ENCODE data around the gene CHAD. TPM values are rescaled to one million over a fixed set of nuclear protein-coding genes. Genes with fewer than 3 reads are reported as not detected.

The CHAD gene
- total and polyA plus RNA-seq, 2 of the 13 experiments (the other 11 are each of a cell fraction or from before 2014, with no cell fraction given), result 1.4 TPM; not detected in 1

GRCh38 chr17:50488880-50489279 lies 20.2 kb upstream of the CHAD start (continued):
- no peak for TF ChIP-seq AHDC1 (CRISPR knock-in tag; IDR thresholded peaks at IDR 0.05; ENCODE audit: borderline replicate concordance)

GRCh38 chr17:50487213-50488096 lies 18.8 kb upstream of the CHAD start:
- H3K9ac ChIP-seq (ENCODE audit: insufficient read depth, low read depth, low read length), result no peak overlapping the region
- ChIA-PET POLR2A (no interaction called here), CTCF (ENCODE audit: low intra/inter-chr PET ratio, low total read pairs) (no interaction called here)
- intact Hi-C loops (cut with micrococcal nuclease; ENCODE audit: unreplicated experiment), result no loop called here
- no peaks in the 10 kb centered on the region for H3K9me3 ChIP-seq (ENCODE audit: low read length)
- H3K4me3 ChIP-seq (replicated peaks in 1 of 3; ENCODE audit: insufficient read depth in 1 of 3, low read depth in 2 of 3, low read length in 3 of 3), result no peak overlapping the region
- no peak for FAIRE-seq
- in situ Hi-C loops (cut with HindIII; ENCODE audit: extremely low pct_ligation_motif_present, low pct_unique_long_range_greater_than_20kb), result no loop called here
- H3K4me2 ChIP-seq (ENCODE audit: low read depth, low read length), result no peak overlapping the region
- peaks cover 9 to 16% of the 10 kb centered on the region in 2 experiments; a peak in 4 of 5 replicates for H3K36me3 ChIP-seq (replicated peaks in 1 of 2; ENCODE audit: control insufficient read depth in 1 of 2, insufficient read depth in 2 of 2, low read length in 2 of 2)
- 75% methylated on average over 17 of the region's 17 CpGs for WGBS (ENCODE audit: low lambda C conversion rate)
- no peak overlapping the region for H2AFZ ChIP-seq (ENCODE audit: low read length)
- H4K20me1 ChIP-seq (ENCODE audit: insufficient read depth, low read length), result no peaks in the 10 kb centered on the region
- TF ChIP-seq ZNF572 (CRISPR knock-in tag; IDR thresholded peaks at IDR 0.05) (0 out of 2 replicates have a peak, but pooled peaks have one; percentile 23), KDM1A (CRISPR knock-in tag; IDR thresholded peaks at IDR 0.05) (no peak), ZNF407 (CRISPR knock-in tag; IDR thresholded peaks at IDR 0.05; ENCODE audit: not compliant biosample characterization) (no peak), AGO2 (optimal IDR thresholded peaks at IDR 0.05; ENCODE audit: low read depth, low read length) (peak; percentile 20)
- no TSS peak for BruUV-seq (replicated peaks)
- no peaks in the 10 kb centered on the region for H3K79me2 ChIP-seq (ENCODE audit: insufficient read depth, low read length)
- DNase-seq (ENCODE audit: low spot score), result no peak
- H3K27ac ChIP-seq (ENCODE audit: extremely low read length, insufficient read depth, low read length), result no peak overlapping the region
- H3K4me1 ChIP-seq (ENCODE audit: insufficient read depth, low read length), result peaks cover 5% of the 10 kb centered on the region
- no peak for ATAC-seq
- no peaks in the 10 kb centered on the region for H3K27me3 ChIP-seq (ENCODE audit: control insufficient read depth in 1 of 2, insufficient read depth in 2 of 2, low read length in 2 of 2)
